Loucy (cell line): ENCODE measurements around the gene ANXA4.

Experiments
- H2AFZ ChIP-seq: fragments of 200-600 bp; sonication (generic); 2 replicates; pipeline ENCODE4 v1.6.0; 2016; ENCODE audit warnings: antibody characterized with exemption, mild to moderate bottlenecking, low read length, moderate library complexity
- H3F3A ChIP-seq: fragments of 200-600 bp; 2 replicates; pipeline ENCODE4 v1.6.0; 2016; ENCODE audit warnings: antibody characterized with exemption, low read depth, mild to moderate bottlenecking
- H3K27me3 ChIP-seq: fragments of 200-600 bp; sonication (generic); 2 replicates; pipeline ENCODE4 v1.6.1; 2014; ENCODE audit warnings: low read length, mild to moderate bottlenecking; ENCODE audit not compliant: insufficient read depth, poor library complexity, severe bottlenecking
- H3K36me3 ChIP-seq: fragments of 200-600 bp; sonication (generic); 2 replicates; pipeline ENCODE4 v1.6.1; 2016; ENCODE audit warnings: low read length; ENCODE audit not compliant: insufficient read depth
- H3K4me1 ChIP-seq: fragments of 200-600 bp; sonication (generic); 2 replicates; pipeline ENCODE4 v1.5.1; 2014; ENCODE audit warnings: low read length, mild to moderate bottlenecking; ENCODE audit not compliant: insufficient read depth, poor library complexity, severe bottlenecking
- H3K4me2 ChIP-seq: fragments of 200-600 bp; sonication (generic); 2 replicates; pipeline ENCODE4 v1.6.0; 2014; ENCODE audit warnings: antibody characterized with exemption, low read length, low read depth, mild to moderate bottlenecking; ENCODE audit not compliant: poor library complexity, severe bottlenecking
- H3K4me3 ChIP-seq: fragments of 200-600 bp; sonication (generic); 2 replicates; pipeline ENCODE4 v1.5.1; 2014; ENCODE audit warnings: low read length, mild to moderate bottlenecking, mixed read lengths; ENCODE audit not compliant: poor library complexity, severe bottlenecking
- H3K79me2 ChIP-seq: fragments of 200-600 bp; sonication (generic); 2 replicates; pipeline ENCODE4 v1.6.1; 2014; ENCODE audit warnings: low read length; ENCODE audit not compliant: insufficient read depth
- H3K9ac ChIP-seq: fragments of 200-600 bp; sonication (generic); 2 replicates; pipeline ENCODE4 v1.6.0; 2014; ENCODE audit warnings: mild to moderate bottlenecking, low read depth, low read length, moderate library complexity; ENCODE audit not compliant: poor library complexity, severe bottlenecking
- H3K9me2 ChIP-seq: fragments of 200-600 bp; sonication (generic); replicated peaks from 2 replicates; pipeline ENCODE4 v1.6.1; 2016; ENCODE audit warnings: low read depth, low read length, mixed read lengths
- H3K9me3 ChIP-seq: fragments of 200-600 bp; sonication (generic); 2 replicates; pipeline ENCODE4 v1.6.1; 2014; ENCODE audit warnings: mild to moderate bottlenecking, antibody characterized with exemption, low read length, low read depth; ENCODE audit not compliant: insufficient read depth
- H4K20me1 ChIP-seq: fragments of 200-600 bp; sonication (generic); 2 replicates; pipeline ENCODE4 v1.6.0; 2014; ENCODE audit warnings: antibody characterized with exemption, low read length, mild to moderate bottlenecking; ENCODE audit not compliant: insufficient read depth, poor library complexity, severe bottlenecking
- CTCF ChIP-seq: fragments of 200-600 bp; sonication (generic); conservative IDR thresholded peaks from 2 replicates; pipeline ENCODE4 v1.5.1; 2014; ENCODE audit warnings: mild to moderate bottlenecking, antibody characterized with exemption, low read length
- EZH2phosphoT487 ChIP-seq: fragments of 200-600 bp; IDR thresholded peaks from 2 replicates; pipeline ENCODE4 v1.6.1; 2018; ENCODE audit warnings: antibody characterized with exemption, mild to moderate bottlenecking, moderate library complexity, borderline replicate concordance

Gene ANXA4

DNA sequence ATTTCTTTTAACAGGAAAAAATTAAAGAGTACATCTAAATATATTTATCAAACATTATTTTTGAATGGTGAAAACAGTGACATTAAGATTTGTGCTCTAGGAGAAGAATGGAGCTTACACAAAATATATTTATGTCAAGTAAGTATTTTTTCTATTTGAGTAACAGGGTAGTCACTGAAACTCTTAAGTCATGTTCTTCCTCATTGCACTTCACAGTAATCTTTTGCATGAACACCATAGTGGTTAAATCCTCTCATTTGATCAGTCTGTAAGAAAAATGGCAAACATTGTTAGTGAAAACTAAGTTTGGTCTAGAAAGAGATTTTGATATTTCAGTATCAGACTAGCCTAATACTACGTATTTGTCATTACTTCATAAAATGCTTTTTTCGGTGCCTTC is 95.6 kb downstream of the ANXA4 start:
- Histone ChIP-seq H3K4me3 (peak overlapping the region; percentile 76), H3K79me2 (peaks cover 56% of the 10 kb centered on the region), H3K36me3 (peaks cover 31% of the 10 kb centered on the region)

DNA sequence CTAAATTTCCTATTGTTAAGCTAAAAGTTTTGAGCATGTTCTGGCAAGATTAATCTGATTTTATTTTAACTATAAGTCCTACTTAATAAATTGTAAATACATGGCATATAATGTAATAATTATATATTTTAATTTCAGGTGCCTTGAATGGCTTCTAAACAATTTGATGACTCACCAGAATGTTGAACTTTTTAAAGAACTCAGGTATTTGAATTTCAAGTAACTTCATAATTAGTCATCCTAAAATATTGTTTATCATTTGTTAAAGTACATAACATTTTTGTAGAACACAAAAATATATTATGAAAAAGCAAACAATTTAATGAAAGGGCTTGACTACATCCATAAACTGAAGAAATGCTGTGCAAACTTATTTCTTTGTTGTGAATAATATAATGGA is 102.1 kb downstream of the ANXA4 start:
- H3K9me3 ChIP-seq, result no peaks in the 10 kb centered on the region
- peaks cover under 1% of the 10 kb centered on the region for H4K20me1 ChIP-seq
- no peaks in the 10 kb centered on the region for H3F3A ChIP-seq
- no peaks in the 10 kb centered on the region for H3K27me3 ChIP-seq
- no peak overlapping the region for H2AFZ ChIP-seq
- H3K79me2 ChIP-seq, result no peaks in the 10 kb centered on the region
- H3K4me2 ChIP-seq, result no peak overlapping the region
- H3K4me1 ChIP-seq, result no peaks in the 10 kb centered on the region
- no peak overlapping the region for H3K9ac ChIP-seq
- TF ChIP-seq EZH2phosphoT487 (no peak), CTCF (no peak)
- H3K9me2 ChIP-seq, result no peaks in the 10 kb centered on the region
- peaks cover 71% of the 10 kb centered on the region for H3K36me3 ChIP-seq
- no peak overlapping the region for H3K4me3 ChIP-seq

More for the DNA sequence above, 95.6 kb downstream of the ANXA4 start:
- Histone ChIP-seq H3K4me1 (peaks cover 45% of the 10 kb centered on the region), H2AFZ (no peak overlapping the region), H3K9me3 (no peaks in the 10 kb centered on the region), H3K9me2 (no peaks in the 10 kb centered on the region), H3K9ac (peak overlapping the region; percentile 17), H3K4me2 (peak overlapping the region; percentile 81), H4K20me1 (peaks cover 57% of the 10 kb centered on the region), H3F3A (no peaks in the 10 kb centered on the region; the same call in 1 of the 2 replicates), H3K27me3 (no peaks in the 10 kb centered on the region)
- TF ChIP-seq EZH2phosphoT487 (no peak), CTCF (no peak)

DNA sequence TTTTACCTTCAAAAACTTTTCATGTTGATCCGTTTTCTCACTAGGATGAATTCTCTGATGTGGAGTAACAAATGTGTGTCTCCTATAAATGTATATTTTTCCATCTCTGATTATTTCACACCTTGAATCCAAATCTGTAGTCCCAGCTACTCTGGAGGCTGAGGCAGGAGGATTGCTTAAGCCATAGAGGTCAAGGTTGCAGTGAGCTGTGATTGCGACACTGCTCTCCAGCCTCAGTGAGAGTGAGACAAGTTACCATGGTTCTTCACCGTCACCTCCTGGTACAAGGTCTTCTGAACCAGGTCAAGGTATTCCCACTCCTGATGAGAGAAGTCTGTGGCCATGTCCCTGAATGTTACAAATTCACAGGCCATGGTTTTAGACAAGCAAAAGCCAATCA is 102.6 kb downstream of the ANXA4 start:
- H2AFZ ChIP-seq, result no peak overlapping the region
- no peaks in the 10 kb centered on the region for H3K9me3 ChIP-seq
- no peak overlapping the region for H3K4me2 ChIP-seq
- no peaks in the 10 kb centered on the region for H3K27me3 ChIP-seq
- H3K9ac ChIP-seq, result no peak overlapping the region
- TF ChIP-seq CTCF, result no peak
- TF ChIP-seq EZH2phosphoT487, result no peak
- H3K4me1 ChIP-seq, result no peaks in the 10 kb centered on the region
- H3K36me3 ChIP-seq, result peaks cover 74% of the 10 kb centered on the region
- H4K20me1 ChIP-seq, result no peaks in the 10 kb centered on the region
- H3K9me2 ChIP-seq, result no peaks in the 10 kb centered on the region
- H3K4me3 ChIP-seq, result no peak overlapping the region
- no peaks in the 10 kb centered on the region for H3F3A ChIP-seq
- no peaks in the 10 kb centered on the region for H3K79me2 ChIP-seq
